NK-92 (cell line): ENCODE results near the gene RNF208.

Experiments
- DNase-seq: peaks from one replicate; lab custom pipeline; 2025; ENCODE audit not compliant: unreplicated experiment; lab: John Stamatoyannopoulos, UW

Gene RNF208

GRCh38 chr9:137215196-137215986 is 6.6 kb downstream of the RNF208 start:
- no peak for DNase-seq

DNA sequence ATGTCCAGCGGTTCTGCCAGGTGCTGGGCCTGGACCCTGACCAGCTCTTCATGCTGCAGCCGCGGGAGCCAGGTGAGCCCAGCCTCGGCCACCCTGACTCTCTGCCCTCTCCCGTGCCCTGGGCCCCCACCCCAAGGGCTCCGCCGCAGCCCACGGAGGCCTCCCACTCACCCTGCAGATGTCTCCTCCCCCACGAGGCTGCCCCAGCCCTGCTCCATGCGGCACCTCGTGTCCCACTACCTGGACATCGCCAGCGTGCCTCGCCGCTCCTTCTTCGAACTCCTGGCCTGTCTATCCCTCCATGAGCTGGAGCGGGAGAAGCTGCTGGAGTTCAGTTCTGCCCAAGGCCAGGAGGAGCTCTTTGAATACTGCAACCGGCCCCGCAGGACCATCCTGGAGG is 7.4 kb downstream of the RNF208 start:
- no peak for DNase-seq

DNA sequence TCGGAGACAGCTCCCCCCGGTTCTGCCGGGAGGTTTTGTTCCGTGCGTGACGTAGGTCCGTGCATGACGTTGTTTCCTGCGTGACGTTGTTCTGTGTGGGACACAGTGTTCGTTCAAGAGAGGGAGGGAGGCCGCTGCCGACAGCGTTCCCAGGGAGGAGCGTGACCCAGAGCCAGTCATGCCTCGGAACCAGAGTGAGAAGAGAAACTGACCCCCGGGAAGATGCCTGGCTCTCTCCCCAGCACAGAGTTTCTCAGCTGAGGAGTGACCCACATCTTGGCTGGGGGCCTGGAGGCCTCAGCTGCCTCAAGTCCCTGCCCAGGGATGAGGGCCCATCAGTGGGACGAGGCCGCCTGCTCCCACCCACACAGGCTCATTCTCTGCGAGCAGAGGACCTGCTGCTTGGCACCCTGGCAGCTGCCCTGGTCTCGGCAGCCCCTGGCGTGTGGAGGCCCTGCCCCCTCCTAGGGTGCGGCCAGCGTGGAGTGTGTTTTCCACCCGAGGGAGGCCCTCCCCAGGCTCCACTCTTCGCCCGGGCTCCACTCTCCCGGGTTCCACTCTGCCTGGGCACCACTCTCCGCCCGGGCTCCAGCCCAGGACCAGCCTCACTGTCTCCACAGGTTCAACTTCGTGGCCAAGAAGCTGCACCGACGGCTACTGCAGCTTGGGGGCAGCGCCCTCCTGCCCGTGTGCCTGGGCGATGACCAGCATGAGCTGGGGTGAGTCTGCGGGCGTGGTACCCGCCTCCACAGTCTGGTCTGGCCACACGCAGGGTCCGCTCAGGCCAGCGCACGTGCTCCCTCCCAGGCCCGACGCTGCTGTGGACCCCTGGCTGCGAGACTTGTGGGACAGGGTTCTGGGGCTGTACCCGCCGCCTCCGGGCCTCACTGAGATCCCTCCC is 8.6 kb downstream of the RNF208 start:
- no peak for DNase-seq

GRCh38 chr9:137212520-137212919 is 9.5 kb downstream of the RNF208 start:
- no peak for DNase-seq

DNA sequence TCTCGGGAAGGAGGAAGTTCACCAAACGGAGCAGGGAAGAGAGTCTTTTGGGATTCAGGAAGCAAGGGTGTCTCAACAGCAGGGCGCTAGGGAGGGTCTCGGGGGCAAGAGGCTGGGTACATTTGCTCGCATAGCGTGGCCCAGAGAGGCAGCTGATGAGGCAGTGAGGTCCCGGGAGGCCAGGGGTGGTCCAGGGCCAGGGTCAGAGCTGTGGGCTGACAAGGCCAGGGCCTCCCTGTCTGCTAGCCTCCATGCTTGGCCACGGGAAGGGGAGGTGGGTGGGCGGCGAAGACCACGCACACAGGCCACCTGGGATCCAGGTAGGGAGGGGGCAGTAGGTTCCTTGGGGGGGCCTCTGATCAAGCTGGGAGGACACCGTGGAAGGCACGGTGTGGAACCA is 10.5 kb downstream of the RNF208 start:
- no peak for DNase-seq

DNA sequence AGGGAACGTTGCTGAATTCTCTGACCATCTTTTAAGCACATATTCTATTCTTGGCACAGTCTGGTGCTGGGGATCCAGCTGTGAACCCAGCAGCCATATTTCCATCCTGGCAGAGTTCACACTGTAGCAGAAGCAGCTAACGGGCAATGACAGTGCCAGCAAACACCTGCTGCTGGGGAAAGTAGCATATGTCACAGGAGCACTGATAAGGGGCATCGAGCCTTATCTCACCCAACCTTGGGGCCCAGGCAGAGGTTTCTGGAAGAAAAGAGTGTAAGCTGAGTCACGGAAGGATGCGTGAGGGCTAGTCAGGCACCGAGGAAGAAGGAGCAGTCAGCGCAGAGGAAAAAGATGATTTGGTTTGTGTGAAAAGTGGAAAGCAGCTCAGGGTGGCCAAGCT is 15.4 kb downstream of the RNF208 start:
- no peak for DNase-seq

DNA sequence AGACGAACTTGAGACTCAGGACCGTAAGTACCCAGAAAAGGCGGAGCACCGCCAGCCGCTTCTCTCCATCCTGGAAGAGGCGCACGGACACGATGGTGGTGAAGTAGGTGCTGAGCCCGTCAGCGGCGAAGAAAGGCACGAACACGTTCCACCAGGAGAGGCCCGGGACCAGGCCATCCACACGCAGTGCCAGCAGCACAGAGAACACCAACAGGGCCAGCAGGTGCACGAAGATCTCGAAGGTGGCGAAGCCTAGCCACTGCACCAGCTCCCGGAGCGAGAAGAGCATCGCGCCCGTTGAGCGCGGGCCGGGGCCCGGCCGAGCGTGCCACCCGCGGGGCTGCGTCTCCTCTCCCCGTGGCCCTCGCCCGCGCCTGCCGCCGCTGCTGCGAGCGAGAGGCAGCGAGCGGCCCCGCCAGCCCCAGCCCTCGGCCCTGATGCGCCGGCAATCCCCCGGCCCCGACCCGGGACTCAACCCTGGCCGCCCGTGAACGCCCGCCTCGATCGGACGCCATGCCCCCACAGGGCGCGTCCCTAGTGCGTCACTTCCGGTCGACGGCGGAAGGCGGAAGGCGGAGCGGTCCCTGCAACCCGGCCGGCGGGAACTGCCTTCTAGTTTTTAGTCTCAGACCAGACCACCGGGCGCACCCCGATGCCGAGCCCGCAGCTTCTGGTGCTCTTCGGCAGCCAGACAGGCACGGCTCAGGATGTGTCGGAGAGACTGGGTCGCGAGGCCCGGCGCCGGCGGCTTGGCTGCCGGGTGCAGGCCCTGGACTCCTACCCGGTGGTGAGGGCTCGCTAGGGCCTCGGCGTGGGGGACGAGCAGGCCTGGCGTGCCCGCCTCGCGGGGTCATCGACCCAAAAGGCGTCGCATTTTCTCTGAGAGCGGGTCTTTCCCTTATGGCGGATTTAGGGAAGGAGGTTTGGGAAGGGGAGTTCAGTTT is 16.6 kb downstream of the RNF208 start, which contains the start of the genes NDOR1 and TMEM203:
NDOR1 (plus strand) TSS at position 575 of the 944 bp plus-strand sequence; CDS start at position 653, 78 bp downstream.
TMEM203 (minus strand) TSS at position 523 of the 944 bp plus-strand sequence; CDS start at position 289, 234 bp downstream.
- DNase-seq: peak; percentile 71

DNA sequence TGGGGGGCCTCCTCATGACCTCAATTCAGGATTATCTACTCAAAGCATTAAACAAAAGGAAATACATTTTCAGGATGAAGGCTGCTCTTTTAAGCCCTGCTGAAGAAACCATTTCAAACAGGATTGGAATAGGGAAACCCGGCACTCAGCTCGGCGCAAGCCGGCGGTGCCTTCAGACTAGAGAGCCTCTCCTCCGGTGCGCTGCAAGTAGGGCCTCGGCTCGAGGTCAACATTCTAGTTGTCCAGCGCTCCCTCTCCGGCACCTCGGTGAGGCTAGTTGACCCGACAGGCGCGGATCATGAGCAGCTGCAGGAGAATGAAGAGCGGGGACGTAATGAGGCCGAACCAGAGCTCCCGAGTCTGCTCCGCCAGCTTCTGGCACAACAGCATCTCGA is 17.3 kb downstream of the RNF208 start:
- DNase-seq: no peak

- DNase-seq: no peak
These were observed 19.1 kb downstream of the RNF208 start for GRCh38 chr9:137202966-137203365.

DNA sequence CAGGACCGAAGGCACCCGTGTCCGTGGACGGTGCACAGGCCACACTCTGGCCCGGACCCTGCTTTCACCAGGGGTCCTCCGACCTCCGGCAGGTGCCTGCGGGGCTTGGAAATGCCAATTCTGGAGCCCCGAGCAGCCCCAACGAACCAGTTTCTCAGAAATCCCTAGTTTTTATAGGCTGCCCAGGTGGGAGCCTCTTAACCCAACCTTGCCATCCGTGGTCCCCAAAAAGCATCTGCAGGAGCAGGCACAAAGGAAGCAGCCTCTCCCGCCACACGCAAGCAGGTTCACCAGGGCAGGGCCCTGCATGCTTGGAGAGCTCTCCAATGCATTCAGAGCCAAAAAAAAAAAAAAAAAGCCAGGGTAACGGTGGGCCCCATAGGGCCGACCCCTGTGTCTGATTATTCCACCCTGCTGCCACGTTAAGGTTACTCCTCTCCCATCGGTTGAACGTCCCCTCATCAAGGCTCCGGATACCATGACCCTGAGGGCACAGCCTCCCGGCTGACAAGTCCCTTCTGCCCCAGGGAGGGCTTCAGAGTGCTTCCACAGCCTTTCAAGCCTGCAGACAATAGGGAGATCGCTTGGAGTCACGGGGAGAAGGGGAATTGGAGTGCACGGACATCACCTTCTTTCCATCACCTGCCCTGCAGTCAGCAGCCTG is 20.7 kb downstream of the RNF208 start:
- no peak for DNase-seq

GRCh38 chr9:137200311-137201204 is 21.5 kb downstream of the RNF208 start, which contains the start of gene TPRN:
TSS of gene TPRN (minus strand) at chr9:137200741. CDS start at chr9:137200711, 30 bp downstream.
- DNase-seq: peak; percentile 95

DNA sequence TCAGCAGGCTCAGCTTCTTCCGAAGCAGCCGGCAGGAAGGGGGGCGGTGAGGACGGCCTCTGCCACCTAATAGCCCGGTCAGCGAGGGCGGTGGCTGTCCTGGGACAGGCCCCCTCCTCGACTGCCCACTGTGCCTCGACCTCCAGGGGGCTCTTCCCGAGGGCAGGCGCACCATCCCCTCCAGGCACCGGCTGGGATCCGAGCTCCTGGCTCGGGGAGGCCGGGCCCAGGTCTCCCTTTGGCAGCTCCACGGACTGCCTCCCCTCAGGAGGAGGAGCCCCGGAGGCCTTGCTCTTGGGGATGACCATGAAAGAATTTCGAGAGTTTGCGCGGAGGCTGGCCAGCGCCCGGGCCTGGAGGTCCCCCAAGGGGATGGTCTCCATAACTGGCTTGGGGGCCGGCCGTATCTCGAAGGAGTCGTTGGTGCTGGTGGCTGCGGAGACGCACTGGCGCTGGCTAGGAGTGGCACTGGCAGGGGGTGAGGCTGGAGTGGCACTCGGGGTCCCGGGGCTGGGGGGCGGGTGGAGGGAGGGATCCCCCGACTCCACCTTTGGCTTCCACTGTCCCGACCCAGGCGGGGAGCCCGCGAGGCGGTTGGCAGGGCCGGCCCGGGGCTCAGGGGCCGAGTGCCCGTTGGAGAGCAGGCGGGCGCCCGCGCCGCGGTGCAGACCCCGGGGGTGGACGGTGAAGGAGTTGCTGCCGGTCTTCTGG is 22.5 kb downstream of the RNF208 start:
- DNase-seq: no peak

- no peak for DNase-seq
These were observed 23.1 kb downstream of the RNF208 start for GRCh38 chr9:137198902-137199283.

- DNase-seq: no peak
These were observed 23.8 kb downstream of the RNF208 start for GRCh38 chr9:137198051-137198901.

DNA sequence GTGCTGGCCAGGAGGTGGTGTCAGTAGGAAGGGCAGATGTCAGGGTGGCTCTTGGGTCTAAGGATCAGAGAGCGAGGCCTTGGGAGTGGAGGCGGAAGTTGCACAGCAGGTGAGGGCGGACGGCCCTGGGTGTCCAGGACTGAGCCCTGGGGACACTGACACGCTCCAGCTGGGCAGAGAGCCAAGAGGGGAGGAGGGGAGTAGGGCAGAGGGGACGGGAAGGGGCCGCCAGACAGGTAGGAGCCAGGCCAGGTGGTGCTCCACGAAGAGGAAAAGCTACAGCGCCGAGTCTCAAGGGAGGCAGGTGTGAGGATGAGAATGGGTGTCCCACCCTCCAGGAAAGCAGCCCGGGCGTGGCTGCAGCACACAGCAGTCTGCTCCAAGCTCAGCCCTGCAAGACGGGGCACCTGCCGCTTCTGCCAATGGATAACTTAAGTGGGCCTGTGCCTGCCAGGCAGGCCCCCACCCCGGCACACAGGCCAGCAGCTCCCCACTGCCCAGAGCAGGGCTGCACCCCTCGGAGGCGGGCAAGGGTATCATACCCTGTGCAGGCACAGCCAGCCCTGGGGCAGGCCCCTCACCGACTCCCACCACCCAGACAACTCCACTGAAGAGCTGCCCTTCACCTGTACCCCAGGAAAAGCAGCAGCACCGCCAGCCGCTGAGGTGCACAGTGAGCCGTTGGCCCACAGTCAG is 26.4 kb downstream of the RNF208 start:
- DNase-seq: no peak

GRCh38 chr9:137194909-137195308 is 27.1 kb downstream of the RNF208 start:
- DNase-seq: no peak

- DNase-seq: no peak
These were observed 27.7 kb downstream of the RNF208 start for GRCh38 chr9:137194388-137194787.
